A549 (cell line): Measurements from ENCODE around the gene ACBD3. TPM values are rescaled to one million over a fixed set of nuclear protein-coding genes. Genes with fewer than 3 reads are reported as not detected.

ENCODE experiments used
- ATAC-seq, 2 experiments: fragments of 200-7000 bp in 1 of 2; fragments of >200 bp in 1 of 2; cut with Nextera tagmentation in 1 of 2; cut with Tn5 transposase in 1 of 2; 3 replicates each; pipeline versions ENCODE4 v1.8.0 to v1.9.1; 2018 to 2020; ENCODE audit warnings: mild to moderate bottlenecking in 1 of 2, moderate library complexity in 1 of 2
- CTCF ChIA-PET: fragments of 300-600 bp; sonication (Branson Sonifier 250); formaldehyde crosslinking; extraction: SDS; loops from one replicate; lab custom pipeline; 2021; ENCODE audit warnings: antibody characterized with exemption, inconsistent platforms; lab: Yijun Ruan, JAX
- POLR2A ChIA-PET: fragments of 350-600 bp; formaldehyde crosslinking; extraction: SDS; loops from one replicate; lab custom pipeline; 2021; ENCODE audit warnings: antibody characterized with exemption, inconsistent platforms; lab: Yijun Ruan, JAX
- DNase-seq, 2 experiments: peaks; one replicate each; pipeline versions ENCODE4 v3.0.0 to v3.0.0-alpha.2; 2011 to 2016; ENCODE audit warnings: low read depth in 1 of 2, low spot score in 1 of 2
- FAIRE-seq: peaks from 2 replicates; lab custom pipeline; 2011; peaks lifted over from hg19 to GRCh38; lab: Jason Lieb, UNC
- H3K27ac ChIP-seq, 2 experiments: fragments of >200 bp; sonication (Bioruptor Twin); formaldehyde crosslinking; 3 replicates each; pipeline ENCODE4 v1.5.1; 2016 to 2017
- H3K4me1 ChIP-seq: fragments of >200 bp; sonication (Bioruptor Twin); formaldehyde crosslinking; 3 replicates; pipeline ENCODE4 v1.6.1; 2016
- H3K4me2 ChIP-seq: fragments of >200 bp; sonication (Bioruptor Twin); formaldehyde crosslinking; 3 replicates; pipeline ENCODE4 v1.6.1; 2016
- H3K4me3 ChIP-seq: fragments of >200 bp; sonication (Bioruptor Twin); formaldehyde crosslinking; 3 replicates; pipeline ENCODE4 v1.5.1; 2016
- H3K9me3 ChIP-seq: fragments of >200 bp; sonication (Bioruptor Twin); formaldehyde crosslinking; 3 replicates; pipeline ENCODE4 v1.6.1; 2016
- BHLHE40 ChIP-seq: IDR thresholded peaks from 2 replicates; pipeline ENCODE4 v1.6.1; 2012; ENCODE audit warnings: low read depth, low read length, inconsistent platforms
- FOSB ChIP-seq: fragments of 250-450 bp; sonication (Bioruptor Pico); IDR thresholded peaks from 2 replicates; pipeline ENCODE4 v1.5.0; 2020; ENCODE audit warnings: mild to moderate bottlenecking, moderate library complexity
- FOSL2 ChIP-seq, 2 experiments: fragments of 450-650 bp in 1 of 2; fragments of >200 bp in 1 of 2; sonication (Bioruptor Twin) in 1 of 2; formaldehyde crosslinking; IDR thresholded peaks; 2 replicates each; pipeline versions ENCODE4 v1.5.0 to v1.6.1; 2016 to 2020; ENCODE audit warnings: mild to moderate bottlenecking in 1 of 2, moderate library complexity in 1 of 2
- HES2 ChIP-seq: fragments of >200 bp; sonication (Bioruptor Twin); formaldehyde crosslinking; IDR thresholded peaks from 2 replicates; pipeline ENCODE4 v1.6.1; 2016
- HEYL ChIP-seq: fragments of 250-450 bp; sonication (Bioruptor Pico); IDR thresholded peaks from 2 replicates; pipeline ENCODE4 v1.8.0; 2021; ENCODE audit warnings: mild to moderate bottlenecking, moderate library complexity
- JUN ChIP-seq, 2 experiments: fragments of >200 bp; sonication (Bioruptor Twin); formaldehyde crosslinking; IDR thresholded peaks; 2 replicates in 1 of 2; 3 replicates in 1 of 2; pipeline ENCODE4 v1.6.1; 2016 to 2017
- JUNB ChIP-seq: fragments of >200 bp; sonication (Bioruptor Twin); formaldehyde crosslinking; IDR thresholded peaks from 2 replicates; pipeline ENCODE4 v1.6.1; 2016
- KDM1A ChIP-seq: fragments of 200-600 bp; sonication (generic); IDR thresholded peaks from 2 replicates; pipeline ENCODE4 v1.6.1; 2016; ENCODE audit warnings: low read depth, mild to moderate bottlenecking
- KDM5A ChIP-seq: fragments of 200-600 bp; sonication (generic); IDR thresholded peaks from 2 replicates; pipeline ENCODE4 v1.6.1; 2016; ENCODE audit warnings: antibody characterized with exemption, mild to moderate bottlenecking
- MAZ ChIP-seq: fragments of 150-350 bp; IDR thresholded peaks from 2 replicates; pipeline ENCODE4 v1.6.1; 2014; ENCODE audit warnings: antibody characterized with exemption, low read depth, low read length, borderline replicate concordance
- POLR2A ChIP-seq: IDR thresholded peaks from 2 replicates; pipeline ENCODE4 v1.6.1; 2012; ENCODE audit warnings: mild to moderate bottlenecking, low read length
- RNF2 ChIP-seq: fragments of 200-600 bp; sonication (generic); IDR thresholded peaks from 2 replicates; pipeline ENCODE4 v1.6.1; 2016; ENCODE audit warnings: low read depth, mild to moderate bottlenecking, antibody characterized with exemption, moderate library complexity, borderline replicate concordance
- SMC3 ChIP-seq: fragments of >200 bp; sonication (Bioruptor Twin); formaldehyde crosslinking; IDR thresholded peaks from 3 replicates; pipeline ENCODE4 v1.6.1; 2018; ENCODE audit warnings: inconsistent platforms
- SREBF2 ChIP-seq: fragments of 450-650 bp; IDR thresholded peaks from 2 replicates; pipeline ENCODE4 v1.6.1; 2014; ENCODE audit warnings: mild to moderate bottlenecking, moderate library complexity
- TFCP2L1 ChIP-seq: fragments of 250-450 bp; sonication (Bioruptor Pico); IDR thresholded peaks from 2 replicates; pipeline ENCODE4 v1.5.0; 2021; ENCODE audit warnings: mild to moderate bottlenecking
- ZFP36 ChIP-seq: fragments of 450-650 bp; IDR thresholded peaks from 2 replicates; pipeline ENCODE4 v1.6.1; 2014; ENCODE audit warnings: borderline replicate concordance; ENCODE audit not compliant: partially characterized antibody
- ZSCAN20 ChIP-seq: fragments of 250-450 bp; sonication (Bioruptor Pico); IDR thresholded peaks from 2 replicates; pipeline ENCODE4 v1.8.0; 2022; ENCODE audit warnings: mild to moderate bottlenecking, moderate library complexity
- WGBS: methylation state at CpG from one replicate; pipeline ENCODE4 v1.1.6; 2017; ENCODE audit errors: missing lambda C conversion rate; 5-methylcytosine and 5-hydroxymethylcytosine counted together
- polyA plus RNA-seq, 4 experiments: library from polyadenylated mRNA; depleted of rRNA in 3 of 4; stranded (reverse); fragments of >200 nt; fragmentation: RNase III in 1 of 4; extraction: RNeasy Plus Mini Kit Qiagen cat#74134 plus additional on column Dnase treatment in 1 of 4; gene quantifications; 2 replicates in 3 of 4; 3 replicates in 1 of 4; pipeline ENCODE4 v1.2.3, GENCODE V29; 2011 to 2017

Gene ACBD3
- polyA plus RNA-seq, 2 of the 4 experiments (the other 2 are of a cell fraction), result 29.8 to 52.9 TPM

DNA sequence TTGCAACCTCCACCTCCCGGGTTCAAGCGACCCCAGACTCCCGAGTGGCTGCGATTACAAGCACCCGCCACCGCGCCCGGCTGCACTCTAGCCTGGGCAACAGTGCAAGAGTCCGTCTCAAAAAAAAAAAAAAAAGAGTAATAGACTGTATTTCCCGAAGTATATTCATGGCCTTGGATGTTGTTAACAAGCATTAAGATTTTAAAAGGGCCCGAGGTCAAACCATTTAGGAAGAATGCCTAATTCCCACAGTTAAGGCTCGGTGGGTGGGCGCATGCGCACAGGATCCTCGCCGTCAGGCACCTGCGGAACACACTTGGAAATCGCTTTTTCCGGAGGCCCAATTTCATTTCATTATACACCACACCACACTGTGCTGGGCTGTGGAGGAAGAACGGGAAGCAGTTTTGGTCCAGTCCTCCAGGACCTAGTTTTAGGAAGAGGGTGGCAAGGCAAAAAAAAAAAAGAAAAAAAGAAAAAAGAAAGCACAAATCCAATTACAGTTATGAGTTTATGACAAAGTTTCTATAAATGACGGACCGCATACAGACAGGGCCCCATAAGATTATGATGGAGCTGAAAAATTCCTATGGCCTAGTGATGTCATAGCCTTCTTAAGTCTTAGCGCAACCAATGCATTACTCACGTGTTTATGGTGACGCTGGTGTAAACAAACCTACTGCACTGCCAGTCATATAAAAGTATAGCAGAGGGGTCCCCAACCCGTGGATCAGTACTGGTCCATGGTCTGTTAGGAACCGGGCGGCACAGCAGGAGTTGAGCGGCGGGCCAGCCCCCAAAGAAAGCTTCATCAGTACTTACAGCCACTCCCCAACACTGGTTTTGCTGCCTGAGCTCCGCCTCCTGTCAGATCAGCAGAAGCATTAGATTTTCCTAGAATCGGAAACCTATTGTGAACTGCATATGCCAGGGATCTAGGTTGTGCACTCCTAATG is 85.8 kb downstream of the ACBD3 start:
- Histone ChIP-seq H3K4me1 (no peaks in the 10 kb centered on the region), H3K9me3 (no peaks in the 10 kb centered on the region), H3K27ac (0 out of 6 replicates have a peak overlapping the region, but pooled peaks of 1 of the 2 experiments have one; percentile 17), H3K4me3 (peak overlapping the region; percentile 44), H3K4me2 (peak overlapping the region; percentile 79)
- FAIRE-seq (no peak), ATAC-seq (peak; percentile 42 to 71; a peak in 3 of 6 replicates)
- POLR2A ChIA-PET, result interaction anchor here (1.2 to 1.7 kb wide), 2 partner anchors 9 to 38 kb away, joined by 3 to 6 read pairs; partner anchors contain the start of gene H3-3A
- 19% methylated on average over 32 of the region's 32 CpGs for WGBS
- TF ChIP-seq FOSL2 (IDR thresholded peaks at IDR 0.05) (no peak), FOSL2 (CRISPR knock-in tag; IDR thresholded peaks at IDR 0.05) (0 out of 2 replicates have a peak, but pooled peaks have one; percentile 10), KDM1A (no peak)
- TF ChIP-seq, all 56 proteins: peak for 1
- peak; percentile 47 to 91 for DNase-seq
- CTCF ChIA-PET, result interaction anchor here (1.1 to 3.2 kb wide), 4 partner anchors 20 to 81 kb away, joined by 3 to 15 read pairs (median 8); no protein-coding TSS in a partner anchor

- ATAC-seq, result no peak
- WGBS, result 79% methylated on average over 3 of the region's 3 CpGs
- H3K4me3 ChIP-seq, result no peak overlapping the region
- TF ChIP-seq KDM1A (no peak), MAZ (no peak), JUN (IDR thresholded peaks at IDR 0.05) (no peak), TFCP2L1 (CRISPR knock-in tag) (no peak), RNF2 (no peak), KDM5A (no peak), SMC3 (no peak), JUNB (no peak), BHLHE40 (no peak)
- no peak overlapping the region for H3K27ac ChIP-seq
- H3K4me2 ChIP-seq, result no peak overlapping the region
- H3K9me3 ChIP-seq, result no peaks in the 10 kb centered on the region
- ChIA-PET POLR2A (no interaction called here), CTCF (interaction anchor here (0.6 to 1.8 kb wide), 8 partner anchors 9 to 83 kb away, joined by 3 to 11 read pairs (median 3); no protein-coding TSS in a partner anchor)
- no peak for DNase-seq
- H3K4me1 ChIP-seq, result no peaks in the 10 kb centered on the region
- no peak for FAIRE-seq
Measured at GRCh38 chr1:226098870-226099835, 87.4 kb downstream of the ACBD3 start.

GRCh38 chr1:226097866-226098625 is 88.5 kb downstream of the ACBD3 start:
- WGBS, result 53% methylated on average over 5 of the region's 5 CpGs
- TF ChIP-seq POLR2A (no peak), HEYL (no peak), ZFP36 (no peak), FOSB (CRISPR knock-in tag) (no peak), SREBF2 (no peak), HES2 (no peak), ZSCAN20 (CRISPR knock-in tag) (no peak), KDM1A (no peak)
- TF ChIP-seq, all 56 proteins: peak for 0
- ATAC-seq (no peak), DNase-seq (no peak), FAIRE-seq (no peak)
- Histone ChIP-seq H3K4me1 (no peaks in the 10 kb centered on the region), H3K27ac (peak overlapping the region in 1 of 2 experiments; percentile 4; a peak in 1 of 6 replicates), H3K4me3 (no peak overlapping the region), H3K4me2 (no peak overlapping the region), H3K9me3 (no peaks in the 10 kb centered on the region)
- CTCF ChIA-PET, result interaction anchor here (0.6 to 5.0 kb wide), 5 partner anchors 8 to 84 kb away, joined by 3 to 32 read pairs (median 4); no protein-coding TSS in a partner anchor
- POLR2A ChIA-PET, result interaction anchor here (1.3 to 1.7 kb wide), 2 partner anchors 15 to 36 kb away, joined by 4 read pairs; partner anchors contain the start of gene H3-3A
